SHP77 (cell line): ENCODE data around the gene ANKRD6.

Experiments
- DNase-seq, 2 experiments: peaks; one replicate each; lab custom pipeline; 2025; lab: John Stamatoyannopoulos, UW

The ANKRD6 gene

DNA sequence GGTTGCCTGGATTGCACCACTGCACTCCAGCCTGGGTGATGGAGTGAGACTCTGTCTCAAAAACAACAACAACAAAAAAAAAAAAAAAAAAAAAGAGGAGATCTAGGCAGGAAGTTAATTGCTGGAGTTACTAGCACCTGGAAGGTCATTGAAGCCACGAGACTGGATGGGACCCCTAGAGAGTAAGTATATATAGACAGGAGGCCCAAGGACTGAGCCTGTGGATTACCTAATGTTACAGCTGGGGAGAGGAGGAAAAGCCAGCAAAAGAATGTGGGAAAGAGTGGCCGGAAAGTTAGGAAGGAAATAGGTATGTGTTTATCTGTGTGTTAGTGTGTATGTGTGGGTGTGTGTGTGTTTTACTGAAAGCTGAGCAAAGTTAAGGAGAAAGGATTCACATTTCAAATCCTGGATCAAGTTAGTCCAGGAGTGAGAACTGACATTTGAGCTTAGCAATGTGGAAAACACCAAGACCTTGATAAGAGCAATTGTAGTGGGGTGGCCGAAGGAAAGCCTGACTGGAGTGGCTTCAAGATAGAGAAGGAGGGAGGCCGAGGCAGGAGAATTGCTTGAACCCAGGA is 38.4 kb downstream of the ANKRD6 start:
- no peak for DNase-seq

DNA sequence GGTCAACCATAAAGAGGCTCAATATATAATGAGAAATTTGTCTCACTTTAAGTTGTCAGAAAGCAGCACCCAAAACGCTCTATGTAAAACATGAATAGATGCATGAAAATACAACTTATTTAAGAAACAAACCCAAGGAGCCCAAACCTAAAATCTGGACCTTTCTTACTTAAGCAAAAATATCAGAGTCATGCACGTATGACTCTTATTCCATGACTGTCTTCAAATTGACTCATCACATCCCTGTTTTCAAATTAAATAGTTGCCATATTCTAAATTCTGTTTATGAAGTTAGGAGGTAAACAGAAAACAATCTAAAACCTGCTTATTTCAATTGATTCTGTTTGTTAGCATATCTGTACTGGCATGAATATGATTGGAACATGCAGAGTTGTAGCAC is 42.1 kb downstream of the ANKRD6 start:
- no peak for DNase-seq

DNA sequence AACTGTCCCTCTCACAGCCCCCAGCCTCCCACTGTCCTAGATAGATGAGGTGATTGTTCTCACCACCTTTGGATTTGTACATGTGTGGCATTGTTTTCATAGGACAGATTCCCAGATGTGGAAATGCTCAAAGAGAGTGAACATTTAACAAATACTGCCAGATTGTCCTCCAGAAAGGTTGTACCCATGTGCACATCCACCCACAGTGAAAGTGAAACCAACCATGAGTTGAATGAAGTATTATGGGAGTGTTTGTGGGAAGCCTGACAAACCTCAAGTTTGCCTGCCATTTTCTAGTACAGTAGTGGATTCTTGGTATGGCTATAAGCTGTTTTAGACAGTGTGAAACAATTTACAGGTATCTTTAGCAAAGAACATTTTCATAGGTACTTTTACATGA is 42.7 kb downstream of the ANKRD6 start:
- DNase-seq = no peak

DNA sequence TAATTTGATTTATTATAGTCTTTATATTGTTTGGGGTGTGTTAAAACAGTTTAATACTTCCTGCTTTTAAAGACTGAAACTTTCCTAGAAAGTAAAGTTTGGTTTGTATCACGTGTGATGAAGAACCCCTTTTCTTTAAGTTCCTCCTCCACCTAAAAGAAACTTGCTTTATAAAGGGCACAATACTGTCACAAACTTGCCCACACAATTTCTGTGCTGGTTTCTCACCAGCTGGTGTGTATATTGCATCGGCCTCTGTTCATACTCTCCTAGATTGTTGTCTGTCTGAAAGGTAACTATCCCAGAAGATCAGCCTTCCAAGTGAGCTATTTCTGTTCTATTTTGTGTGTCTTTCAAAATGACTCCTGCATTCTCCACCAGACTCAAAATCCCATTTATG is 46.9 kb downstream of the ANKRD6 start:
- DNase-seq = no peak

DNA sequence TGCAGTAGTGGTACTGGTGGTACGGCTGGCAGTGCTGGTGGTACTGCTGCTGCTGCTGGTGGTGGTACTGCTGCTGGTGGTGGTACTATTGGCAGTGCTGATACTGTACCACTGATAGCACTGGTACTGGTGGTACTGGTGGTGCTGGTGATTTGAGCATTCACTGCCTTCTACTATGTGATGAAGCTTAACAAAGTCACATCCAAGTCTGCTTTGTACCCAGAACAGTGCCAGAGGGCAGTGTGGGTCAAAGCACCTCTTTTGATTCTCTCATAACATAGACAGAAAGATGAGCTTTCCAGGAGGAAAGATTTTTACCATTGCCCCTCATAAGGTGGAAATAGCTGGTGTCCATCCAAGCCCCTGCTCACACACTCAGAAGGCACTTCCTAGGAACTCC is 48.7 kb downstream of the ANKRD6 start:
- no peak for DNase-seq

DNA sequence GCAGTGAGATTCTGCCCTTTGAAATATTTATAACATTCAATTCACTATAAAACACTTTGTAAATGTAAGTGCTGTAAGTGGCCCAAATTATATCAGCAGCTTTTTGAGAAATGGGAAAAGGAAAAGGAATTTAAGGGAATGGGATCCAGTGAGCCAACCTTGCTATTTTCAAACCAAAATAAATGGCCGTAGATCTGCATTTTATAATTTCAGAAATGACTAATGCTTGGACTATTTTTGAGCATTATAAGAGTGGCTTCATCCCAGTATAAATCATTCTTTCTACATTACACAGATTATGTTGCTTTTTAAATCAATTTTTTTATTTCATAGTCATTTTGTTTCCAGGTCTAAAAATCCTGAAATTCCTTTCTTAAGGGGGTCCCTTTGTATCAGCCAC is 49.2 kb downstream of the ANKRD6 start:
- DNase-seq = no peak

DNA sequence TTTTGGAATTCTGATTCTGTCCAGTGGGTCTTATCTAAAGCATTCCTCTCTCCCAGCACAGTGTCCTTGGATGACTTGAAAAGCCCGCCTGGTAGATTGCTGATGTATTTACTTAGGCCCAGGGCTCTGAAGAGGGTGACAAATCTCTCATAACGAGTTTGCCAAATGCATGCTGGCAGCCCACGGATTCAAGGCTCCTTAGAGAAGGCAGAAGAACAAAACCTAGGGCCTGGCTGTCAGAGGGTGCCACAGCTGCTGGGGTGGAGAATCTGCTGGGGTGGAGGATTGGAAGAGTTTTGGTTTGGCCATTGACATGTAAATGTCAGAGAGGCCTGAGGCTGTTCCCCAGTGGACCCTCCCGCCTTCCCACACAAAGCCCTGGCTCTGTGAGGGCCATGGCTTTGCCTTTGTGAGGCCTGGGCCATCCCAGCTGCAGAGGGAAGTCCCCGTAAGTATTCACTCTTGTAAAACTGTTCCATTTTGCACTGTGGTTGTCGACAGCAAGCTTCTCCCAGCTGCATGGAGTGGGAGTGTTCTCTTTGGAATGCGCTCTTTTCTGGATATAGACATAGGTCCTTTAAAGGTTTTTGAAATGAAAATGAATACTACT is 50.3 kb downstream of the ANKRD6 start:
- DNase-seq = no peak

DNA sequence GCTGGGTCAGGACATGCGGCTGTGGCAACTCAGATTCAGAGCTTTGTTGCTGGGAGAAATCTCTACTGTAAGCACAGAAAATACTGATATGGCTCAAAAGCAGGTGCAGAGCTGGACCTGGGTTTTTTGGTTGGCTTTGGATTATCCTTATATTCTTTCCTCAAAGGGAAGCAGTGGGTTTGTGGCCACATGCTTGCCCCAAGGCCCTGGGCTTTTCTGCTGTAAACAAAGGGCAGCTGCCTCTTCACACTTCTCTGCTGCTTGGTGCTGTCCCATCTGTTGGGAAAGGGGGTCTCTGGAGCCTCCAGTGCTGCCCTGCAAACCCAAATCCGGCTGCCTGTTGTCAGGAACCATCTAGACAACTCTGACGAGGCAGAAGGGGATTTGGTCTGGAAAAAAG is 52.4 kb downstream of the ANKRD6 start:
- DNase-seq = no peak

DNA sequence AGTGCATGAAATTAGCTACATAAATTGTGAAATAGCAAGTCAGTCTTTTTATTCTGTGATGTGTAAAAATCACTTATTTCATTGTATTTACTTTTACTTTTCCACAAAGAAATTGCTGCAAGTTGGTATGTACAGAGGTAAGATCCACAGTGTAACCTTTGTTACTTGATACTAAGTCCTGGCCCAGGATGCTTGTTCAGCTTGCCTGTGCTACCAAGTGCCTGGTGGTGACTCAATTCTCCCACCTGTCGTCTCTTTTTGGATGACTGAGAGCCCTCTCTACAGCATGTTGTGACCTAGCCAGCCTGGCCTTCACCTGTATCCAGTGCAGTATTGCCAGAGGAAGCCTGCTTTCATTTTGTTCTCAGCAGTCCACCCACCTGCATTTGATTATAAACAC is 54.9 kb downstream of the ANKRD6 start:
- DNase-seq = peak; percentile 72 to 78

DNA sequence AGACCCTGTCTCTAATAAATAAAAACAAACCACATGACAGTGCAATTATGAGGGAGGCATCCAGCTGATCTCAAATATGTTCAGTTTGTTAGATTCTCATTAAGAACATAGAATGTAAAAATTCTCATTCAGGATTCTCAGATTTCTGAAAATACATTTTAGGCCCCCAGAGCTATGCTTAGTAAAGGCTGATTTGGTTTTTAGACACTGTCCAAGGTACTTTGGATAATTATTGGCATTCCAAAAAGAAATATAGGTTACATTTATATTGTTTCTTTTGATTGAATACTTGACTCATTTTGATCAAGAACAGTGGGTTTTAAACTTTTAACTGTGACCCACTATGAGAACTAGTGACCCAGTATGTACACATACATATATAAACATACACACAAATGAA is 55.5 kb downstream of the ANKRD6 start:
- DNase-seq = no peak

DNA sequence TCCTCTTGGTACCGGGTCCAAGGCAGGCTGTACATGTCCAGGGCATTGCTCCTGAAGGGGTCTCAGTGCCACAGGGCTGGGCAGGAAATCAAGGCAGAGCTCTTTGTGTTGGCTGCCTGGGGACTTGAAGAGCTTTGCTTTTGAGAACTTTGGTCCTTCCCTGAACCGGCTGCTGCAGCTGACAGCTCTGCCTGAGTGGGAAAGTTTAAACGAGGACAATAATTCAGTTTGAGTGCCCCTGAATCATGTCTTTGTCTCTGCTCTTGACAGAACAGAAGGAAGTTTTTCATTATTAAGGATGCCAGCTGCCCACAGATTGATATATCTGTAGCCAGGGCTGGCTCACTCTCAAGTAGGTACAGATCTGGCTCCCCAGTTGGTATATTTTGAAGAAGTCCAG is 56.1 kb downstream of the ANKRD6 start:
- DNase-seq = no peak

DNA sequence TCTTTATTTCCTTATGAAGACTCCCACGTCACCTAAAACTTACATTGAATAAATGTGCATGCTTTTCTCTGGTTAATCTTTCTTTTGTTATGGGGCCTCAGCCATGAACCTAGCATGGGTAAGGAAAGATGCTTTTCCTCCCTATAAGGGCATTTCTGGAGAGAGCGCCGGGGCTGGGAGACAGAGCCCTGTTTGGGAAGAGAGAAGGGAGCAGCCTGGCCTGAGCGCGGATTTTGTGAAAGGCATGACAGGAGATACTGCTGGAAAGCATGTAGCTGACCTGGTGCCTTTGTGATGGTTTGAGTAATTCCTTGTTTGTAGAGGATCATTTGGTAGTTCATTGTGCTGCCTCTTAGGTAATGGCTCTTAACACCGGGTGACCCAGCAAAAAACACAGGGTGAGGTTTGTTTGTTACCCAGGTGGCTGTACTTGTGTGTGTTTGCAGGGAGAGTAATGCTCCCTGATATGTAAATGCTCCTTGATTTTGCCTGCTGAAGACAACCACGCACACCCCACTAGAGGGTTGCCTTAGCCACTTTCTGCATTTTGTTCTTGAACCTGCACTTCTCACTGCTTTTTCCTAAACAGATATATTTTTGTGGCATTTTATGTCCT is 59.2 kb downstream of the ANKRD6 start:
- DNase-seq = peak; percentile 22 to 29

DNA sequence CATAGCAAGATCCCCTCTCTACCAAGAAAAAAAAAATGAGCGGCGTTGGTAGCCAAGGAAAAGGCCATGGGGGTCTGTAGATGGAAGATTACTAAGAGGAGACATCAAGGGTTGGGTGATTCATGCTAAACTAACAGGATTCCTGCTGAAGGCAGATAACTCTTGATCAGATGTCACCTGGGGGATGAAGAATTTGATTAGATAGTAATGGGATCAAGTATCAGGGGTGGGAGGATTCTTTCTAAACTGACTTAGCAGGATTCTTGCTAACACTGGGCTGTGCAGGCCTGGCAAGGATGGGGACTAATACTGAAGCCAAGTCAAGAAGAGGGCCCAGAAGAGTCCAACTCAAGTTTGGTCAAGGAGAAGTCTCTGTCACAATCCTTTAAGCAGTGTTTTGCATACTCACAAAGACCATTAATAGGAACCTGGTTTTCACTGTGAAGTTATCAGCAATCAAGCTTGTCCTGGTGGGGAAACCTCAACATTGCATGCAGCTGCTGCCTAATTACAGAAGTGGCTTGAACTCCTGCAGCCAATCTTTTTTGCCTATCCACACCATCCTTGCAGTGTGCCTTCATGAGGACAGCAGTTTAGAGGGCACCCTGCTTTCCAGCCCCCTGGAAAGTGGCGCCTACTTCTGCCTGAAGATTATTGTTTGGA is 61.3 kb downstream of the ANKRD6 start:
- DNase-seq = no peak

DNA sequence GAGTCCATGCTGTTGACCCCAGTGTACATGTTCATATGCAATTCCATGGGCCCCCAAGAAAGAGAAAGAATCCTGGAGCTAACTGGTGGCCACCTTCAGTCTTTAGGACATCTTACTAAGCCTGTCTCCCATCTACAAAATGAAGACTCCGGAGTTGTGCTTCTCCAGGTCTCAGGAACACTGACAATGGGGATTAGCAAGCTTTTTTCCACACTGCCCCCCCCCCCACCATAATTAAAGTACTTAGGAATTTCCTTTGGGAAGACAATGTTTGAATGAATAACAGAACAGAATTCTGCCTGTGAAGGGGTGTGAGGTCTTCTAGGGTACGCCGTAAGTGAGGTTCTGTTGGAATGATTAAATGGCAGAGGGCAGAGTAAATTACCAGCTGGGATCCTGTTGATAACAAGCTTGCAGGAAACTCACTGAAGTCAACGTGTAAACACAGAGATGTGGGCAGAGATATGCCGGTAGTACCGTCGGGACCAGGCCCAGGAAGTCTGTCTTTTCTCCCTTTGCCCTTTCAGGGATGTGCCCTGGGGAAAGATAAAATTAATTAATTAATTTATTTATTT is 63.1 kb downstream of the ANKRD6 start:
- no peak for DNase-seq

DNA sequence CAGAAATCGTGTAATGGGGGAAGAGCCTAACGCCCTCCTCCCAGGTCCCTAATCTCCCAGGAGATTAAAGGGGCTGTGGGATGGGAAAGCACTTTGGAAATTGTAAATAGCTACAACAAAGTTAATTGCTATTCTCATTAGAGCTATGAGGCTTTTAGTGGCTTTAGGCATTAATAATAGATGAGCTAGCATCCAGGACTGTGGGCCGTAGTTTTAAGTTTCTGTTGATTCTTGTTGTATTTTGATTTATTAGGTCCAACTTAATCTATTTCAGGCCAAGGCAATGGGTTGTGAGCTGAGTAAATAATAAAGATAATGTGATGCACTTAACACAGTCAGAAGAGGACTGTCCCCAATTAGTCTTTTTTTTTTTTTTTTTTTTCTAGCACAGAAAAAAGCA is 67.7 kb downstream of the ANKRD6 start:
- no peak for DNase-seq

DNA sequence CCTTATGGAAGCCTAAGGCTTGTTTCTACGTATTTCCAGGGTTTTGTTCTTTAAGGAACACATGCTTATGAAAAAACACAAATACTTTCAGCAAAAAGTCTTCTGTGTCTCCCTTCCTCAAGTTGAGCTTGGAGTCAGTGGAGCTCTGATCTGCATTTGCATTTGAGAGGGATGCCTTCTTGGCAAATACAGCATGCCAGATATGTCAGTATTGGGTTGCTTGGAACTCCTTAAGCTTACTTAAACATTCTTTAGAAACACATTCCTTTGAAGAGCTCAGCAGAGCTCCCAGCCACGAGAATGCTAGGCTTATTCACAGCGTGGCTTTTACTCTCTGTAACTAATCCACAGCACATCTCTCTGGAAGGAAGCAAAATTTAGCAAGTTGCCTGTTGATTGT is 68.3 kb downstream of the ANKRD6 start:
- DNase-seq = no peak

DNA sequence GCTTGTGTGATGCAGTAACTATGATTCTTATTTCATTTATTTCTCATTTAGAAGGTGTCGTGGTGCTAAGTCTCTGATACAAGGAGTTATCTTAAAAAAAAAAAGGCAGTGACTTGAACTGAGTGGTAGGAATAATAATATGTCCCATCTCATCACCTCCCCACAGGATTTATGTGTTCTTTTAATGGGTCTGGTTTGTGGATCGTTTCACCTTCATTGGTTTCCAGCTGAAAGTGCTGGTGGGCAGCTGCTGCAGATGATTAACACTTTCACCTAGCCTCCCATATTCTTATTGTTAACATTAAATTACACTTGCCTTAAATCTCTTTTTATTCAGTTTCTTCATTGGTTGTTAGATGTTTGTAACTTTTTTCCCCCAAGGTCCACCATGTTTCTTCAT is 68.8 kb downstream of the ANKRD6 start:
- no peak for DNase-seq

DNA sequence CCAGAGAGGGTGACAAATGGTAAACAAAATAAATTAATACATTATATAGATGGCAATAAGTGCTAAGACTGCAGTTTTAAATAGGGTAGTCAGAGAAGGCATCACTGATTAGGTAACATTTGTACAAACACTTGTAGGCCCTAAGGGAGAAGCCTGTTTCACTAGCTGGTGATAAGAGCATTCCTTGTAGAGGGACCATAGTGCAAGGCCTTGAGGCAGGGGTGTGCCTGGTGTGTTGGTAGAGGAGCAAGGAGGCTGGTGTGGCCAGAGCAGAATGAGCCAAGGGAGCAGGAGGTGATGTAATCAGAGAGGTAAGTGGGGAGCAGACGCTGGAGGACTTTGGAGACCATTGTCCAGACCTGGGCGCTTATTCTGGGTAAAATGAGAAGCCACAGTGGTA is 70.7 kb downstream of the ANKRD6 start:
- DNase-seq = no peak

DNA sequence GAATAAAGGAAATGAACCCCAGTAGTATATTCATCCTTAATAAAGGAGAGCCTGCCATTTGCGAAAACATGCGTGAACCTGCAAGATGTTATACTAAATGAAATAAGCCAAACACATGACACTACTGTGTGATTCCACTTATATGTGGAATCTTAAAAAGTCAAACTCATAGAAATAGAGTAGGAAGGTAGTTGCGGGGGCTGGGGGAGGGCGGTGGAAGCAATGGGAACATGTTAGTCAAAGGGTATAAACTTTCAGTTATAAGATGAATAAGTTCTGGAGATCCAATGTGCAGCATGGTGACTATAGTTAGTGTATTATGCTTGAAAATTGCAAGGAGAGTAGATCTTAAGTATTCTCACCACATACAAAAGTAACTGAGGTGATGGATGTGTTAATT is 72.9 kb downstream of the ANKRD6 start:
- no peak for DNase-seq

DNA sequence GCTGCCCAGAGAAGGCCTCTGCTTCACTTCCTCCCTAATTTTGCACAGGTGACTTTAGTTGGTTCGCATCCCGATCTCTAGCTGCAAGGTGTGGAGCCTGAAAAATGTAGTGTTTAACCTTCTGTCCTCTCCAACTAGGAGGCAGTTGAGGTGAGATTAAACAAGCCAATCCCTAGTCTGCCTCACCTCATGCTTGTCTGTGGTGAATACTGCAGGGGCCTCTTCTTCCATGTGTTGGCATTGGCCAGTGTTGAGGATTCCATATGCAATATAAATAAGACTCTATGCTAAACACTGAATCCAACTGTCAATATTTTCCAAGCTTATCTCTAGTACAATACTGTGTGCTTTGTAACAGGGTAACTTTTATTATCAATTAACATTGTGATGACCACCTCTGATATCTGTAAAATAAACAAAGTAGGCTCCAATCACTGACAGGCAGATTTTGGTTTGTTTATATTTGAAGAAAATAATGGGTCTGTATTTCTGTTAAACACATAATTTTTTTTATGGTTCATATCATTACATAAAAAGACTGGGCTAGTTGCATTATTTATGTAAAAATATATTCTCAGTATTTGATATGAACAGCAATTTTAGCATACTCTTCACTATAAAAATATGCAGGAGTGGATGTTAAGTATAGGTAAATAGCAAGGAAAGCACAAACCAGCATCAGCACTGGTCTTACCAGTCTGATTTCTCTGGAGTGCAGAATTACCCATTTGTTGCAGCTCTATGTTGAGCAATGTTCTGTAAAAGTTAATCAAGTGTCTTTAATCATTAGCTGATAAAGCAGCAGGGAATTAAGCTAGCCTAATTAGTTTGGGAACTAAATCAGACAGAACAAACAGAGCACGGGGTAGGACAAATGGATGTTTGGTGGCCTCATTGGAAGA is 74.0 kb downstream of the ANKRD6 start:
- no peak for DNase-seq

DNA sequence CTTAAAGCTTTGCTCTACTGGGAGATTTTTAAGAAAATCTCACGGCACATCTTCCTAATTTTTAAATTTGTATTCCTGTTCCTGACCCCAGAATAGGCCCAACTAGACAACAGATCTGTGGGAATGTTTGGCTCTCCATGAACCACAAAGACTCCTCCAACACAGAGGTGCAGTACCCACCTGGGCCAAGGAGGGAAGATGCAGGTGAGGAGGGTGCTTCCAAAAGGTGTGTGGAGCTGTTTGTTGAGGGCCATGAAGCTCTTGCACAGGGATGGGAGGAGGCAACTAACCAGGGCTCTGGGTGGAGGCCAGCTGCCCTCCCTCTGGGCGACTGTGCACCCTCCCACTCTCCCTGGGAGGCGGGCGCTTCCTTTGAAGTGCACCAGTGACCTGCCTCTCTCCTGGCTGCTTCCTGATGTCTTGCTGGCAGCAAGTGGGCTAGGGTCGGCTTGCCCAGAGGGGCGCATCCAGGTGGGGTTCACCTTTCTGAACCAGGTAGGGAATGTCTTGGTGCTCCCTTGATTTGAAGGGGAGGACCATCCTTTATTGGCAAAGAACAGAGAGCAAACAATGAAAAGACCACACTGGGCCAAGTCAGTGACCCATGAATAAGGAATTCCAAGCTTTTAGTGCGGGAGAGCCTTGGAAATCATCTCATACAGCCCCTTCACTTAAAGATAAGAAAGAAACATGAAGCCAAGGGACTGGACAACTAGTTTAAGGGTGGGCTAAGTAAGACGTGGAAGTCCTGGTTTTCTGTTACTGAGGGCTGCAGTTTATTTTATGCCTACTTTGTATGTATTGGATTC is 76.0 kb downstream of the ANKRD6 start:
- peak; percentile 17 to 33 for DNase-seq
